MG63 (cell line): ENCODE measurements around the gene TRIM26. TPM values are rescaled to one million over a fixed set of nuclear protein-coding genes. Genes with fewer than 3 reads are reported as not detected.
"Not testable (repeated sequence)": the region's sequence is repeated elsewhere in the genome, so short reads cannot be mapped to it uniquely, and the experiment has no call there.

ENCODE experiments used
- DNase-seq: peaks from one replicate; pipeline ENCODE4 v3.0.0-alpha.2; 2020
- H3K27me3 ChIP-seq: fragments of 250-450 bp; sonication (Bioruptor Pico); 2 replicates; pipeline ENCODE4 v1.5.1; 2020; ENCODE audit warnings: mild to moderate bottlenecking, moderate library complexity
- H3K36me3 ChIP-seq: fragments of 250-450 bp; sonication (Bioruptor Pico); 2 replicates; pipeline ENCODE4 v1.5.1; 2020; ENCODE audit warnings: mild to moderate bottlenecking, moderate library complexity
- H3K4me3 ChIP-seq: fragments of 250-450 bp; sonication (Bioruptor Pico); 2 replicates; pipeline ENCODE4 v1.5.1; 2020; ENCODE audit warnings: mild to moderate bottlenecking, moderate library complexity
- H3K9me3 ChIP-seq: fragments of 250-450 bp; sonication (Bioruptor Pico); 2 replicates; pipeline ENCODE4 v1.5.1; 2020; ENCODE audit warnings: mild to moderate bottlenecking, moderate library complexity
- total RNA-seq: library from RNA; depleted of rRNA; stranded (reverse); fragments of >200 nt; shearing (Covaris generic); gene quantifications from 2 replicates; pipeline ENCODE4 v1.2.3, GENCODE V29; 2014; ENCODE audit warnings: low replicate concordance

Gene TRIM26
- total RNA-seq, 1 experiment from 2014 or later: 44.3 TPM

GRCh38 chr6:30194797-30195690 lies 18.2 kb downstream of the TRIM26 start:
- H3K27me3 ChIP-seq: no peaks in the 10 kb centered on the region
- H3K9me3 ChIP-seq: no peaks in the 10 kb centered on the region
- no peak overlapping the region for H3K4me3 ChIP-seq
- peaks cover 3% of the 10 kb centered on the region for H3K36me3 ChIP-seq
- no peak for DNase-seq

DNA sequence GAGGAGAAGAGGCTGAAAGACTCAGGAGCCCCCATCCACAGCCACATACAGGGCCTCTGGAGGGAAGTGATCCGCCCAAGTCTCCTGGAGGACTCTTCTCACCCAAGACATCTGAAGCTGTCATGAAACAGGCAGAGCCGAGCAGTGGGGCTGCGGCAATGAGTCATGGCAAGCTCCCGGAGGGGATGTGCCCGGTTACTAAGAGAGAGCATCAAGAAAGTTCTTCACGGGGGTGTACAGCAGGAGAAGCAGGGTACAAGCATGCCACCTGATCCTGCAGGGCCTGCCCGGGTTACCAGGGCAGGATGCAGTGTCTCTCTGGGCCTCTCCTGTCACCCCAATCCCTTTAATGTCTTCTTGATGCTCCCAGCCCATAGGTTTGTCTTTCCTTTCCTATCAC lies 21.1 kb downstream of the TRIM26 start:
- no peak for DNase-seq
- H3K9me3 ChIP-seq: no peaks in the 10 kb centered on the region
- peaks cover 4% of the 10 kb centered on the region for H3K36me3 ChIP-seq

GRCh38 chr6:30188541-30188940 lies 24.7 kb downstream of the TRIM26 start:
- H3K27me3 ChIP-seq: no peaks in the 10 kb centered on the region
- H3K4me3 ChIP-seq: no peak overlapping the region
- DNase-seq: no peak
- H3K9me3 ChIP-seq: no peaks in the 10 kb centered on the region
- peaks cover 6% of the 10 kb centered on the region for H3K36me3 ChIP-seq

More for the DNA sequence above, 21.1 kb downstream of the TRIM26 start:
- no peaks in the 10 kb centered on the region for H3K27me3 ChIP-seq
- H3K4me3 ChIP-seq: no peak overlapping the region

DNA sequence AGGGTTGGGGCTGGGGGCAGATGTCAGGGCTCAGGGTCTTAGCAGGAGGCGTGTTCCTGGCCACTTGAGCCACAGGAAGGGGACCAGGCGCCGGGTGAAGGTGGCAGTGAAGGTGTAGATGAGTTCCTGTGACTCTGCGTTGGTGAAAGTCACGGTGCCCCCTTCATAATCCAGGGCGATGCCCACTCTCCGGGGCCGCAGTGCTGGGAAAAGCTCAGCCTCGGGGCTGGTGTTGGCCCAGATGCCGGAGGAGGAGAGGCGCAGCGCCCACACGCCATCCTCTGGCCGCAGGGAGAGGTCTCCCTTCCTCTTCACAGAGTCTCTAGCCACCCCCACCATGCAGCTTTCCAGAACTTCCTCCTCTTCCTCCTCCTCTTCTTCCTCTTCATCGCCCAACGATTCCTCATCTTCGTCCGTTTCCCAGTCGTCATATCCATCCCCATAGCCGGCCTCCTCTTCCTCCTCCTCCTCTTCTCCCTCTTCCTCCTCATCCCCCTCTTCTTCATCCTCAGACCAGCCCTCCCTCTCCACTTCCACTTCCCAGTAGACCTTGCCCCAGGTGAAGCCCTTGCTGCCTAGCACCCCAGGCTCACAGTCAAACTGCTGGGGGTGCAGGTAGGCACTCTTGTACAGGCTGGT lies 27.2 kb downstream of the TRIM26 start:
- peaks cover 6% of the 10 kb centered on the region for H3K36me3 ChIP-seq
- H3K4me3 ChIP-seq: no peak overlapping the region
- H3K27me3 ChIP-seq: no peaks in the 10 kb centered on the region
- DNase-seq: no peak
- H3K9me3 ChIP-seq: no peaks in the 10 kb centered on the region

- H3K36me3 ChIP-seq: peaks cover 2% of the 10 kb centered on the region
- H3K9me3 ChIP-seq: peaks cover 4% of the 10 kb centered on the region; the same call in 1 of the 2 replicates
- H3K4me3 ChIP-seq: no peak overlapping the region
- no peak for DNase-seq
- no peaks in the 10 kb centered on the region for H3K27me3 ChIP-seq
Observed at GRCh38 chr6:30184417-30185031, 28.7 kb downstream of the TRIM26 start.

- Histone ChIP-seq H3K9me3 (peaks cover 4% of the 10 kb centered on the region; the same call in 1 of the 2 replicates), H3K4me3 (no peak overlapping the region), H3K27me3 (peaks cover 8% of the 10 kb centered on the region; the same call in 1 of the 2 replicates), H3K36me3 (no peaks in the 10 kb centered on the region)
- DNase-seq: no peak
Observed at GRCh38 chr6:30180145-30180544, 33.1 kb downstream of the TRIM26 start.

GRCh38 chr6:30178837-30179236 lies 34.4 kb downstream of the TRIM26 start:
- Histone ChIP-seq H3K27me3 (peaks cover 8% of the 10 kb centered on the region; the same call in 1 of the 2 replicates), H3K9me3 (peaks cover 4% of the 10 kb centered on the region; the same call in 1 of the 2 replicates), H3K4me3 (no peak overlapping the region), H3K36me3 (no peaks in the 10 kb centered on the region)
- no peak for DNase-seq

GRCh38 chr6:30175765-30176164 lies 37.4 kb downstream of the TRIM26 start:
- Histone ChIP-seq H3K36me3 (no peaks in the 10 kb centered on the region), H3K9me3 (peaks cover 4% of the 10 kb centered on the region; the same call in 1 of the 2 replicates), H3K4me3 (no peak overlapping the region), H3K27me3 (peaks cover 8% of the 10 kb centered on the region; the same call in 1 of the 2 replicates)
- no peak for DNase-seq

GRCh38 chr6:30172681-30173080 lies 40.5 kb downstream of the TRIM26 start:
- Histone ChIP-seq H3K36me3 (no peaks in the 10 kb centered on the region), H3K27me3 (peaks cover 7% of the 10 kb centered on the region; the same call in 1 of the 2 replicates), H3K4me3 (no peak overlapping the region), H3K9me3 (no peaks in the 10 kb centered on the region)
- no peak for DNase-seq

- H3K36me3 ChIP-seq: no peaks in the 10 kb centered on the region
- peaks cover 6% of the 10 kb centered on the region; the same call in 1 of the 2 replicates for H3K27me3 ChIP-seq
- no peak for DNase-seq
- no peak overlapping the region for H3K4me3 ChIP-seq
- H3K9me3 ChIP-seq: no peaks in the 10 kb centered on the region
Observed at GRCh38 chr6:30171677-30172471, 41.3 kb downstream of the TRIM26 start.

DNA sequence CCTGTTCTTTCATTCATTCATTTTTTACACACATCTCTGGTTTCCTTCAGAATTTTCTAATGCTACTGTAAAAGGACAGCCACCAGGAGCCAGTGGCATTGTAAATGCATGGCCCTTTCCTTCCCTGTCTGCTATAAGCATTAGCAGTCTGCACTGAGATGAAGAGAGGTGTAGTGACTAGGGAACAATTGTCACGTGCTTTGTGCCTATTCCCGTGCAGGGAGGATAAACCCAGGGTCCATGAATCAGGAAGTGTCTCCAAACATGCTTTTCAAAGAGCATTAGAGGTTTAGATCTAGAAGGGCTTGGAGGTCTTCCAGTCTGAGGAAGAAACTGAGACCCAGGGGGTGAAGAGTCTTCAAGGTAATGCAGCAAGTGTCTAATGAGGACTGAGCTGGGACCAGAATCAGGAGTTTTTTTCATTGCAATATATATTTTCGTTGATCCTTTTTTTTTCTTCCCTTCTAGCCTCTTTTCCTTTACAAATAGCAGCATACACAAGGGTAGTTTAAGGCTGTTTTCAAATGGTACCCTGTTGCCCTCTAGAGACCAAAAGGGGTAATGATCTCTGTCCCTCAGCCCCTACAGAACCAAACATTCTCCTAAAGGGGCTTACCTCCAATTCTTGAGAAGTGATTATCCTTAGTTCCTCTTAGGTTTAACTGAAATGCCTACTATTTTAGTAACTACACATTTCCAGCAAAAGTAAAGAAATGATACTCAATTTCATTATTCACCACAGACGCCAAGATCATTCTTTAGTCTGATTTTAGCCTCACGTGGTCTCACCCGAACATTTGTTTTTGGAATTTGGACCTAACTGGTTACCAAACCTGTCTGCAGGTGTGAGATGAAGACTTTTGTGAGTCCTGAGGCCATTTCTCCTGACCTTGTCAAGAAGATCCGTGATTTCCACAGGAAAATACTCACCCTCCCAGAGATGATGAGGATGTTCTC lies 43.3 kb downstream of the TRIM26 start:
- no peaks in the 10 kb centered on the region for H3K27me3 ChIP-seq
- H3K36me3 ChIP-seq: no peaks in the 10 kb centered on the region
- DNase-seq: no peak
- H3K4me3 ChIP-seq: no peak overlapping the region
- H3K9me3 ChIP-seq: no peaks in the 10 kb centered on the region

DNA sequence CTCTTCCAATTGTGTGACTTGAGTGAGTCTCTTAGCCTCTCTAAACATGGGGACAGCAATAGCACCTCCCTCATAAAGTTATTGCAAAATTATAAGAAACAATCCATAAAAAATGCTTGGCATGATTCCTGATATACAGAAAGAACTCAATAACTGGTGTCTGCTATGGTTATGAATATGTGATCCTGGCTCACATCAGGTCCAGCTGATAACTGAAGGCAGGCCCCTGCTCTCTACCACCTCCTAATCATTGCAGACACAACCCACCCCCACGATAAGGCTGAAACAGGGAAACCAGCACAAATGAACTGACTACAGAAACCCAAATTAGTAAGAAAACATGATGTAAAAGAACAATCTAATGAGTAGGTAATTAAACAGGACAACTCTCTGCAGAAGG lies 44.5 kb downstream of the TRIM26 start:
- no peak overlapping the region for H3K4me3 ChIP-seq
- H3K27me3 ChIP-seq: no peaks in the 10 kb centered on the region
- H3K36me3 ChIP-seq: no peaks in the 10 kb centered on the region
- no peaks in the 10 kb centered on the region for H3K9me3 ChIP-seq
- no peak for DNase-seq

DNA sequence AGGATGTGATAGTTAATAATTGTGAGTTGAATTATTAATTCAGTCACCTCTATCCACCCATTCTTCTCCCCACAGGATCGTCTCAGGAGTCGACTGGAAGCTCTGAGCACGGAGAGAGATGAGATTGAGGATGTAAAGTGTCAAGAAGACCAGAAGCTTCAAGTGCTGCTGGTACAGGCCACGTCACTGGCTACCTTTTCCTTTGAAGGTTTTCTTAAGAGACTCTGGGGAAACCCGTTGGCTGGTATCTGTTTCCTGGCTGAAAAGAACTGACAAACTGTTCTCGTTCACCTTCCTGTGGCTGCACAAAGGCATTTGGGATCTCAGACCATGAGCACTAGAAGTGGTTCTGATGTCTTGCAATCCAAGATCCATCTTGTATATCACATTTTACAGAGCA lies 46.1 kb downstream of the TRIM26 start:
- Histone ChIP-seq H3K9me3 (no peaks in the 10 kb centered on the region), H3K36me3 (no peaks in the 10 kb centered on the region), H3K27me3 (no peaks in the 10 kb centered on the region), H3K4me3 (no peak overlapping the region)
- DNase-seq: no peak

GRCh38 chr6:30165238-30165637 lies 48.0 kb downstream of the TRIM26 start:
- not testable (repeated sequence) for H3K36me3 ChIP-seq, H3K4me3 ChIP-seq, H3K9me3 ChIP-seq, H3K27me3 ChIP-seq, DNase-seq

GRCh38 chr6:30164714-30165113 lies 48.5 kb downstream of the TRIM26 start:
- Histone ChIP-seq H3K9me3 (no peaks in the 10 kb centered on the region), H3K4me3 (no peak overlapping the region), H3K36me3 (no peaks in the 10 kb centered on the region), H3K27me3 (no peaks in the 10 kb centered on the region)
- DNase-seq: no peak
